ENCODE results near the gene MYO1C.

Gene MYO1C

GRCh38 chr17:1475321-1475854, 17.1 kb downstream of the MYO1C start:
- peaks cover 5% of the 10 kb centered on the region for H3K36me3 ChIP-seq (ENCODE audit: control insufficient read depth, low read depth, low read length)
- H3K4me3 ChIP-seq (ENCODE audit: low read length) = no peak overlapping the region
- peaks cover 5% of the 10 kb centered on the region for H3K4me1 ChIP-seq (ENCODE audit: control insufficient read depth, low read depth, low read length)
- H3K27ac ChIP-seq (ENCODE audit: low read length) = no peak overlapping the region
- no peak overlapping the region for H3K9ac ChIP-seq (ENCODE audit: low read length)
- H3K27me3 ChIP-seq (ENCODE audit: control insufficient read depth, insufficient read depth, low read length) = no peaks in the 10 kb centered on the region
- H3K9me3 ChIP-seq (ENCODE audit: control insufficient read depth, low read depth, low read length) = no peaks in the 10 kb centered on the region

- no peak overlapping the region for H3K27ac ChIP-seq (ENCODE audit: low read length)
- H3K9me3 ChIP-seq (ENCODE audit: control insufficient read depth, low read depth, low read length) = no peaks in the 10 kb centered on the region
- H3K4me3 ChIP-seq (ENCODE audit: low read length) = no peak overlapping the region
- H3K4me1 ChIP-seq (ENCODE audit: control insufficient read depth, low read depth, low read length) = peaks cover 5% of the 10 kb centered on the region
- H3K9ac ChIP-seq (ENCODE audit: low read length) = no peak overlapping the region
- peaks cover 5% of the 10 kb centered on the region for H3K36me3 ChIP-seq (ENCODE audit: control insufficient read depth, low read depth, low read length)
- H3K27me3 ChIP-seq (ENCODE audit: control insufficient read depth, insufficient read depth, low read length) = no peaks in the 10 kb centered on the region
These were observed 17.9 kb downstream of the MYO1C start for GRCh38 chr17:1474402-1475189.

- Histone ChIP-seq H3K36me3 (ENCODE audit: control insufficient read depth, low read depth, low read length) (peaks cover 5% of the 10 kb centered on the region), H3K4me3 (ENCODE audit: low read length) (no peak overlapping the region), H3K27ac (ENCODE audit: low read length) (no peak overlapping the region), H3K27me3 (ENCODE audit: control insufficient read depth, insufficient read depth, low read length) (no peaks in the 10 kb centered on the region), H3K9me3 (ENCODE audit: control insufficient read depth, low read depth, low read length) (no peaks in the 10 kb centered on the region), H3K9ac (ENCODE audit: low read length) (no peak overlapping the region), H3K4me1 (ENCODE audit: control insufficient read depth, low read depth, low read length) (peaks cover 5% of the 10 kb centered on the region)
These were observed 18.6 kb downstream of the MYO1C start for GRCh38 chr17:1473841-1474240.

GRCh38 chr17:1473170-1473569, 19.3 kb downstream of the MYO1C start:
- Histone ChIP-seq H3K4me3 (ENCODE audit: low read length) (no peak overlapping the region), H3K9me3 (ENCODE audit: control insufficient read depth, low read depth, low read length) (no peaks in the 10 kb centered on the region), H3K9ac (ENCODE audit: low read length) (no peak overlapping the region), H3K4me1 (ENCODE audit: control insufficient read depth, low read depth, low read length) (peaks cover 8% of the 10 kb centered on the region), H3K27ac (ENCODE audit: low read length) (no peak overlapping the region), H3K27me3 (ENCODE audit: control insufficient read depth, insufficient read depth, low read length) (no peaks in the 10 kb centered on the region), H3K36me3 (ENCODE audit: control insufficient read depth, low read depth, low read length) (peaks cover 2% of the 10 kb centered on the region)

- no peaks in the 10 kb centered on the region for H3K36me3 ChIP-seq (ENCODE audit: control insufficient read depth, low read depth, low read length)
- H3K9me3 ChIP-seq (ENCODE audit: control insufficient read depth, low read depth, low read length) = no peaks in the 10 kb centered on the region
- H3K9ac ChIP-seq (ENCODE audit: low read length) = no peak overlapping the region
- H3K4me1 ChIP-seq (ENCODE audit: control insufficient read depth, low read depth, low read length) = peaks cover 10% of the 10 kb centered on the region
- no peaks in the 10 kb centered on the region for H3K27me3 ChIP-seq (ENCODE audit: control insufficient read depth, insufficient read depth, low read length)
- H3K27ac ChIP-seq (ENCODE audit: low read length) = no peak overlapping the region
- peak overlapping the region; percentile 56 for H3K4me3 ChIP-seq (ENCODE audit: low read length)
These were observed 20.3 kb downstream of the MYO1C start for GRCh38 chr17:1471911-1472821.

- no peak overlapping the region for H3K27ac ChIP-seq (ENCODE audit: low read length)
- peak overlapping the region; percentile 56 for H3K4me3 ChIP-seq (ENCODE audit: low read length)
- no peaks in the 10 kb centered on the region for H3K27me3 ChIP-seq (ENCODE audit: control insufficient read depth, insufficient read depth, low read length)
- H3K9me3 ChIP-seq (ENCODE audit: control insufficient read depth, low read depth, low read length) = no peaks in the 10 kb centered on the region
- H3K36me3 ChIP-seq (ENCODE audit: control insufficient read depth, low read depth, low read length) = peaks cover 3% of the 10 kb centered on the region
- H3K4me1 ChIP-seq (ENCODE audit: control insufficient read depth, low read depth, low read length) = peaks cover 10% of the 10 kb centered on the region
- H3K9ac ChIP-seq (ENCODE audit: low read length) = no peak overlapping the region
These were observed 21.0 kb downstream of the MYO1C start for GRCh38 chr17:1471490-1471889.

GRCh38 chr17:1470755-1471462, 21.6 kb downstream of the MYO1C start:
- no peak overlapping the region for H3K9ac ChIP-seq (ENCODE audit: low read length)
- peaks cover 10% of the 10 kb centered on the region for H3K4me1 ChIP-seq (ENCODE audit: control insufficient read depth, low read depth, low read length)
- H3K4me3 ChIP-seq (ENCODE audit: low read length) = no peak overlapping the region
- no peak overlapping the region for H3K27ac ChIP-seq (ENCODE audit: low read length)
- H3K36me3 ChIP-seq (ENCODE audit: control insufficient read depth, low read depth, low read length) = peaks cover 3% of the 10 kb centered on the region
- H3K27me3 ChIP-seq (ENCODE audit: control insufficient read depth, insufficient read depth, low read length) = no peaks in the 10 kb centered on the region
- H3K9me3 ChIP-seq (ENCODE audit: control insufficient read depth, low read depth, low read length) = no peaks in the 10 kb centered on the region

GRCh38 chr17:1470071-1470754, 22.3 kb downstream of the MYO1C start:
- Histone ChIP-seq H3K36me3 (ENCODE audit: control insufficient read depth, low read depth, low read length) (peaks cover 3% of the 10 kb centered on the region), H3K27ac (ENCODE audit: low read length) (no peak overlapping the region), H3K4me1 (ENCODE audit: control insufficient read depth, low read depth, low read length) (peaks cover 10% of the 10 kb centered on the region), H3K9me3 (ENCODE audit: control insufficient read depth, low read depth, low read length) (no peaks in the 10 kb centered on the region), H3K27me3 (ENCODE audit: control insufficient read depth, insufficient read depth, low read length) (no peaks in the 10 kb centered on the region), H3K9ac (ENCODE audit: low read length) (no peak overlapping the region), H3K4me3 (ENCODE audit: low read length) (no peak overlapping the region)

GRCh38 chr17:1469231-1469852, 23.1 kb downstream of the MYO1C start:
- H3K9ac ChIP-seq (ENCODE audit: low read length) = no peak overlapping the region
- H3K27me3 ChIP-seq (ENCODE audit: control insufficient read depth, insufficient read depth, low read length) = no peaks in the 10 kb centered on the region
- no peak overlapping the region for H3K4me3 ChIP-seq (ENCODE audit: low read length)
- peaks cover 10% of the 10 kb centered on the region for H3K4me1 ChIP-seq (ENCODE audit: control insufficient read depth, low read depth, low read length)
- no peaks in the 10 kb centered on the region for H3K9me3 ChIP-seq (ENCODE audit: control insufficient read depth, low read depth, low read length)
- H3K36me3 ChIP-seq (ENCODE audit: control insufficient read depth, low read depth, low read length) = peaks cover 3% of the 10 kb centered on the region
- H3K27ac ChIP-seq (ENCODE audit: low read length) = no peak overlapping the region

GRCh38 chr17:1467898-1468492, 24.5 kb downstream of the MYO1C start:
- no peak overlapping the region for H3K4me3 ChIP-seq (ENCODE audit: low read length)
- H3K27ac ChIP-seq (ENCODE audit: low read length) = no peak overlapping the region
- H3K9ac ChIP-seq (ENCODE audit: low read length) = no peak overlapping the region
- no peaks in the 10 kb centered on the region for H3K9me3 ChIP-seq (ENCODE audit: control insufficient read depth, low read depth, low read length)
- H3K27me3 ChIP-seq (ENCODE audit: control insufficient read depth, insufficient read depth, low read length) = no peaks in the 10 kb centered on the region
- peaks cover 10% of the 10 kb centered on the region for H3K4me1 ChIP-seq (ENCODE audit: control insufficient read depth, low read depth, low read length)
- H3K36me3 ChIP-seq (ENCODE audit: control insufficient read depth, low read depth, low read length) = peaks cover 3% of the 10 kb centered on the region
